Activated gamma-delta T cell treated with Interleukin-2 at 50 U/mL for 16 hours (primary cell): ENCODE results near the gene FRMD5.
"Not testable (repeated sequence)": the region's sequence is repeated elsewhere in the genome, so short reads cannot be mapped to it uniquely, and the experiment has no call there.

Experiments used
- DNase-seq: peaks from one replicate; pipeline ENCODE4 v3.0.0-alpha.2; 2020

Gene FRMD5

DNA sequence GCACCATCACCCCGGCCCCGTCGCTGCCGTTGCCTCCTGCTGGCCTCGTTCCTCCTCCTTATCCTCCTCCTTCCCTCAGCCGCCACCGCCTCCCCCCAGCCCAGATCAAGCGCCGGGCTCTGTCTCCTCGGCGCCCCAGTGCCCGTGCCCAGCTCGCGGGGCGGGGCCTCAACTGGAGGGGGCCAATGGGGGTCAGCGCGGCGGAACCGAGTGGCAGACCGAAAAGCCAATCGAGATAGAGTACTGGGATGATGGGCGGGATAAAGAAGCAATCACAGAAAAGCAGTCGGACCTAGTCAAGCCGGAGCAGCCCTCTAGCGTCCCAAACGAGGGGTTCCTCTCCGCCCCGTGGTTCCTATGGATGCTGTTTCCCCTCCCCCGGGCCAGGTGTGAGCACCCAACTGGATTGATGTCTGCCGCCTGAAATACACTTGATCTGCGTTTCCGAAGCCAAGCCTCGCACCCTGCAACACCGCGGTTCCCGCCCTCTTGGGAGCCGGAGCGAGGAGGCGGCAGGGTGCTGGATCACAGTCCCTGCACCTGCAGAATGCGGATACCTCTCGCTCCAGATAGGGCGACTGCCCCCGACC lies at the start of gene FRMD5:
TSS of gene FRMD5 (minus strand) at position 121 of the 590 bp plus-strand sequence.
- peak; percentile 80 for DNase-seq

DNA sequence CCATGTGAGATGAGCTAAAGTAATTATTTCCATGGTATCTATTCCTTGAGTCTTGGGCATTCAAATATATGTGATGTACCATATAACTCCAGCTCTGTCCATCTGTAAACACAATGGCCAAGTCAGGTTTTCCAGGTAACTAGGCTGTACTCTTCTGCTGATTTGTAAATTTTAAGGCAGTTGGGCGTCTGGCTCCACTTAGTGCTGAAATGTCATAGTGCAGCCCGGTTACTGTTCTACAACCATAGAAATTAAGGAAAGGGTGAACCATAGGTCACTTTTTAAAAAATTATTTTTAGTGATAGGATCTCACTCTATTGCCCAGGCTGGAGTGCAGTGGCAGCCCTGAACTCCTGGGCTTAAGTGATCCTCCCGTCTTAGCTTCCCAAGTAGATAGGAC lies 48.8 kb upstream of the FRMD5 start:
- DNase-seq = no peak

DNA sequence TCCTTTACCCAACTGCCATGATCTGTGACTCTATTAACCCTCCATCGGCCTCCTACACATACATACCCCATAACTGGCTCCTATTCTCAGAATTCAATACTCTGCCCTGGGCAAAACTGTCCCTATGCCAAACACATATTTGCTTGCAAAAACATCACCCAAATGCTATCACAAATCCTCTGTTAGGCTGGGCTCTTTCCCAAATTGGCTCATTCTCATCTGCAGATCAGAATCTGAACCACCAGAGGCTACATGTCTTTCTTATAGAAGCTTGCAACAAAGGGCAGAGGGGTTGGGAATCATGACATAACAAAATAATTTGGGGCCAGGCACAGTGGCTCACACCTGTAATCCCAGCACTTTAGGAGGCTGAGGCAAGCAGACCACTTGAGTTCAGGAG lies 48.1 kb upstream of the FRMD5 start:
- DNase-seq = no peak

GRCh38 chr15:44231842-44232241 lies 36.8 kb upstream of the FRMD5 start:
- no peak for DNase-seq

DNA sequence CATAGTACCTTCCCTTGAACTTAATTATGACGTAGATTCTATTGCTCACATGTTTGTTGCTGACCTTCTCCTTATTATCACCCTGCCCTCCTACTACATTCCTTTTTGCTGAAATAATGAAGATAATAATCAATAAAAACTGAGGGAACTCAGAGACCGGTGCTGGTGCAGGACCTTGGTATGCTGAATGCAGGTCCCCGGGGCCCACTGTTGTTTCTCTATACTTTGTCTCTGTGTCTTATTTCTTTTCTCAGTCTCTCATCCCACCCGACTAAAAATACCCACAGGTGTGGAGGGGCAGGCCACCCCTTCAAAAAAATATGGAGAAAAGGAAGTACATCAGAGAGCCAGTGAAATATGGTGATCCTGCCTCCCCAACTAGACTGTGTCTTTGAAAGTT lies 34.2 kb upstream of the FRMD5 start:
- not testable (repeated sequence) for DNase-seq

- DNase-seq = no peak
Observed at GRCh38 chr15:44227584-44227983, 32.5 kb upstream of the FRMD5 start.

- not testable (repeated sequence) for DNase-seq
Observed at GRCh38 chr15:44227001-44227400, 31.9 kb upstream of the FRMD5 start.

- no peak for DNase-seq
Observed at GRCh38 chr15:44222478-44222877, 27.4 kb upstream of the FRMD5 start.

DNA sequence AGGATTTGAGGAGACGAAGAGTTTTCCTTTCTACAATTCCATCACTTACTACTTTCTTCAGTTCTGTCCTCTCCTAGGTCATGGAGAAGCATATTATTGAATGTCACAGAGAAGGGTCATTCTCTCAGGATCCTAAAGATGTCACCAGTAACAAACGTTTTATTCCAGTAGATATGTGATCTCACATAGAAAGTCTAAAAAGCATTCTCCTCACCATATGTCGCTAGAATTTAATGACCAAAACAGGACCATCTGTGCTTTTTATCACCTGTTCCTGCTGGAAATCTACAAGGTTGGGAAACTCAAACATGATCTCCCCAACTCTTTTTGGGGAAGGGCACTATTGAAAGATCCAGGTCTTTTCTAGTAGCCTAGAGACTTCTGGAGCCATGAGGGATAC lies 24.0 kb upstream of the FRMD5 start:
- no peak for DNase-seq

DNA sequence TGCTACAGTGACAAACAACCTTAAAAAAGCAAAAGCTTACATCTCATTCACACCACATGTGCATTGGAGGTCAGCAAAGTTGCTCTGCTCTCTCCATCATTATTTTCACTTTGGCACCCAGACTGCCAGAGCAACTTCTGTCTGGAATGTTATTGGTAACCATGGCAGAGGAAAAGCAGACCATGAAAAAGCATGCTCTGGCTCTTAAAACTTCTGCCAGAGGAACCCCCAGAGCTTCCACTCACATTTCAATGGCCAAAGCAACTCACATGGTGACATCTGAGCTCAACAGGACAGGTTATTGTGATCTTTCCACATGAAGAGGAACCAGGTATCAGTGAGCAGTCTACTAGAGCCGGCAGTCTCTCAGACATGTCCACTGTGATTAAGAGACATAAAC lies 21.9 kb upstream of the FRMD5 start:
- DNase-seq = no peak

- DNase-seq = no peak
Observed at GRCh38 chr15:44215594-44215993, 20.5 kb upstream of the FRMD5 start.

DNA sequence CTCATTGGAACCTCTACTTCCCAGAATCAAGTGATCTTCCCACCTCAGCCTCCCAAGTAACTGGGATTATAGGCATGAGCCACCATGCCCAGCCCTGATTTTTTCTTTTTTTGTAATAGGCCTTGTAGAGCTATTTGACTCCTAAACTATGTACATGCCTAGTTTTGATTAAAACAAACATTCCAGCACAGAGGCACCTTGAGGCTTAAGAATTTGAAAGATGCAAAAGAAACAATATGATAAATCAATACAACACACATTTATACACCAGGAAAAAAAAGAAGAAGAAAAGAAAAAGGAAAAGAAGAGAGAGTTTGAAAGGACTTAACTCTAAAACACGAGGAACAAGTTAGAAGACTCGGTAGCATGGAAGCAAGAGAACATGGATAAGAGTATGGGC lies 13.9 kb upstream of the FRMD5 start:
- DNase-seq = no peak

GRCh38 chr15:44207643-44208042 lies 12.6 kb upstream of the FRMD5 start:
- no peak for DNase-seq

- no peak for DNase-seq
Observed at GRCh38 chr15:44199393-44199792, 4.3 kb upstream of the FRMD5 start.

DNA sequence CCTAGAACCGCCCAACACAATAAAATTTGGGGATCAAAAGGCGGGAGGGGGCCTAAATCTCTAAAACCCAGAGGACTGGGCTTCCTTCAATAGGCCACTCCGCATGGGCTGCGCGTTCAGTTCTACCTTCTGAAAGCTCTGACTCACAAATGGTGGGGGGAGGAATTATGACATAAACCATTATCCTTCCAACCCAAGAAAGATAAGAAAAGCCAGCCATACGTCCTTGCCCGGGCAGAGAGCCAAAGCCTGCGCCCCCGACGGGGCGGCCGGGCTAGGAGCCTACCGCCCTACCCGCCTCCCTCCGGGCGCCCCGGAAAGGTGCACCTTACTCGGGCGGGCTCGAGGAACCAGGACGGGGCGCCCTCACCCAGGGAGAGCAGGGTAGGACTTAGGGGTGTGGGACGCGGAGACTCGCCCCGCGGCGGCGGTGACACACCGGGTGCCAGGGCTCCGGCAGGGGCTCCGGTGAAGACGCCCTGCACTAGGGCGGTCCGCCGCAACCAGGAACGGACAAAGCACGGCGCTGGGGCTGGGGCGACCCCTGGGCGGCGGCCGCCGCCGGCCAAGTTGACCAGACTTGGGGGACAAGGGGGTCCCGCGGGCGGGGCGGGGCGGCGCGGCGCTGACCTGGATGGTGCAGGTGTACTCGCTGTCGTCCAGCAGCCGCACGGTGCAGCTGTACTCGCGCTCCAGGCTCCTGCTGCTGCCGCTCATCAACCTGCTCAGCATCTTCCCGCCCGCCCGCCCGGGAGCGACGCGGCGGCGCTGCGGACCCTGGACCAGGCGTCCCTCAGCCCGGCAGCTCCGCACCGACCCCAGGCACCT lies 534 bp downstream of the FRMD5 start:
- DNase-seq = peak; percentile 19

GRCh38 chr15:44193651-44194322 lies 1.3 kb downstream of the FRMD5 start:
- no peak for DNase-seq

- DNase-seq = no peak
Observed at GRCh38 chr15:44188795-44189194, 6.3 kb downstream of the FRMD5 start.

DNA sequence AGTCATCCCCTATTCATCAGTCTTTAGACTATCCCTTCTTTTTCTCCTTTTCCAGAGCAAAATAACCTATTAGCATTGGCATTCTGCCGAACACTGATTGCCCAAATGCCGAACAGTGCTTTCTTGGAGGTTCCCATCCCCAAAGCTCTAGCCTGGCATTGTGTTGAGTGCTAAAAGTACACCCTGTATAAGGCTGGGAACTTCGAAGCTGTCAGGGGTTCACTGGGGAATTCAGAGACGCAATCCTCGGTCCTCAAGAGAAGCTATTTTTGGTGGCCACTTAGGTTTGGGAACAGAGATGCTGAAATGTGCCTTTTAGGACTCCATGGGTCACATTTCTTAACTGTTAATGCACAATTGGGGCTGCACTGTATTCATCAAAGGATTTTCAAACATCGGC lies 8.4 kb downstream of the FRMD5 start:
- DNase-seq = no peak

DNA sequence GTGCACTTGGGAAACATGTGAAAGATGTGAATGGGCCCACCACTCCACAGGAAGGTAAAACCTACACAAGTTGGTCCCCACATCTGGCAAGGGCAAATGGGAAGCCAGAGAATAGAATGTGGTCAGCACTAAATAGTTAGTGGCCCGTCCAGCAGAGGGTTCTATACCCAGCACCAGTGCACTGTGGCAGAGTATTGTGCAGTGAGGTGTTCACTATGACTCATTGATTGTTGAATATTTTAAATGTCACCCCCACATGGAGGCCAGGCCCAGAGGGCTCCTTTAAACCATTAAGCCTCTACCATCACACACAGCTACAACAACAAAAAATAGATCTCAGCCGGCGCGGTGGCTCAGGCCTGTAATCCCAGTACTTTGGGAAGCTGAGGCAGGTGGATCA lies 11.7 kb downstream of the FRMD5 start:
- no peak for DNase-seq

GRCh38 chr15:44181410-44181809 lies 13.7 kb downstream of the FRMD5 start:
- no peak for DNase-seq

- DNase-seq = no peak
Observed at GRCh38 chr15:44177139-44177538, 17.9 kb downstream of the FRMD5 start.

GRCh38 chr15:44173813-44174212 lies 21.3 kb downstream of the FRMD5 start:
- no peak for DNase-seq

- no peak for DNase-seq
Observed at GRCh38 chr15:44163370-44163769, 31.7 kb downstream of the FRMD5 start.

DNA sequence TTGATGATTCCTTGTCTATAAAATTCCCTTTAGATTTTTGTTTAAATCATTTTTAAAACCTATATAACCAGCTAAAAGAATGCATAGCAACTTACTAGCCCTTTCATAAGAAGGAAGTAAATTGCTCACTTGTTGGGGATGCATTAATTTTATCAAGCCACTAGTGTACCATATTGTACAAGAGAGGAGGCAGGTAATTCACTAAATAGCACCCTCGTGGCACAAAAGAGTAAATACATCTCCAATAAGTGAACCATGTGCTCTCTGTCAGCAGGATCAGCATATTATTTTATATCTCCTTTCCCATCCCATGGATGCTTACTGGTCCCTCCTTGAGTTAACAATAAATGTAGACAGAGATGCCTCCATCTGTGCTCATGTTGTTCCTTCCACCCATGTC lies 34.3 kb downstream of the FRMD5 start:
- no peak for DNase-seq
